Right atrium auricular region (tissue), 2 donors: Measurements from ENCODE around the gene HIPK3. TPM values are rescaled to one million over a fixed set of nuclear protein-coding genes. Genes with fewer than 3 reads are reported as not detected.

Experiments used
- DNase-seq: peaks from one replicate; pipeline ENCODE4 v3.0.0-alpha.2; 2019; ENCODE audit warnings: low spot score
- H3K27ac ChIP-seq, 2 donors: fragments of 200-600 bp; sonication (generic); 1 replicate in 1 of 2; 2 replicates in 1 of 2; pipeline ENCODE4 v1.5.1; 2016 to 2019
- H3K27me3 ChIP-seq, 2 donors: fragments of 200-600 bp; sonication (generic); one replicate each; pipeline versions ENCODE4 v1.5.1 to v1.6.0; 2017 to 2019
- H3K36me3 ChIP-seq: fragments of 200-600 bp; sonication (generic); one replicate; pipeline ENCODE4 v1.5.1; 2016
- H3K4me1 ChIP-seq, 2 donors: fragments of 200-600 bp; sonication (generic); one replicate each; pipeline versions ENCODE4 v1.5.1 to v1.6.0; 2017 to 2019
- H3K4me3 ChIP-seq, 2 donors: fragments of 200-600 bp; sonication (generic); 1 replicate in 1 of 2; 2 replicates in 1 of 2; pipeline ENCODE4 v1.5.1; 2017 to 2019; ENCODE audit warnings: mild to moderate bottlenecking in 1 of 2, moderate library complexity in 1 of 2
- H3K9me3 ChIP-seq, 2 donors: fragments of 200-600 bp; sonication (generic); one replicate each; pipeline ENCODE4 v1.5.1; 2019
- CTCF ChIP-seq, 2 donors: fragments of 200-600 bp; sonication (generic); IDR thresholded peaks; one replicate each; pipeline ENCODE4 v1.5.1; 2019; ENCODE audit warnings: antibody characterized with exemption in 2 of 2
- total RNA-seq, 2 donors: library from RNA; depleted of rRNA; stranded (reverse); fragments of >200 nt; gene quantifications; one replicate each; pipeline ENCODE4 v1.1.0, GENCODE V29; 2016

Gene HIPK3
- total RNA-seq = 100 to 1,000 TPM; 142 to 209 TPM

- H3K27me3 ChIP-seq = no peaks in the 10 kb centered on the region
- H3K4me3 ChIP-seq = peak within 1 kb of the TSS; percentile 97 to 99
- H3K27ac ChIP-seq = peak within 1 kb of the TSS; percentile 100
- peak; percentile 78 for DNase-seq
- H3K4me1 ChIP-seq = peaks cover 0 to 28% of the 10 kb centered on the region in 2 donors
- TF ChIP-seq CTCF (IDR thresholded peaks at IDR 0.05) = peak; percentile 32 to 38
- no peaks in the 10 kb centered on the region for H3K9me3 ChIP-seq
- no peaks in the 10 kb centered on the region for H3K36me3 ChIP-seq
These were observed at the start of gene HIPK3 for GRCh38 chr11:33257160-33257896. HIPK3 (plus strand) TSS chr11:33257381.

GRCh38 chr11:33207408-33207985 lies 49.7 kb upstream of the HIPK3 start:
- TF ChIP-seq CTCF (IDR thresholded peaks at IDR 0.05) = no peak
- Histone ChIP-seq H3K4me1 (peaks cover 0 to 7% of the 10 kb centered on the region in 2 donors), H3K27ac (peak overlapping the region in 1 of 2 donors; percentile 45), H3K27me3 (no peaks in the 10 kb centered on the region), H3K9me3 (no peaks in the 10 kb centered on the region), H3K4me3 (no peak overlapping the region), H3K36me3 (no peaks in the 10 kb centered on the region)
- no peak for DNase-seq

GRCh38 chr11:33208150-33208549 lies 49.0 kb upstream of the HIPK3 start:
- no peak for DNase-seq
- peak overlapping the region in 1 of 2 donors; percentile 45 for H3K27ac ChIP-seq
- no peak overlapping the region for H3K4me3 ChIP-seq
- TF ChIP-seq CTCF (IDR thresholded peaks at IDR 0.05) = no peak
- peaks cover 0 to 7% of the 10 kb centered on the region in 2 donors for H3K4me1 ChIP-seq
- H3K9me3 ChIP-seq = no peaks in the 10 kb centered on the region
- H3K27me3 ChIP-seq = no peaks in the 10 kb centered on the region
- H3K36me3 ChIP-seq = no peaks in the 10 kb centered on the region

- H3K4me3 ChIP-seq = no peak overlapping the region
- H3K9me3 ChIP-seq = no peaks in the 10 kb centered on the region
- no peaks in the 10 kb centered on the region for H3K36me3 ChIP-seq
- no peaks in the 10 kb centered on the region for H3K27me3 ChIP-seq
- no peak overlapping the region for H3K27ac ChIP-seq
- no peak for DNase-seq
- TF ChIP-seq CTCF (IDR thresholded peaks at IDR 0.05) = no peak
- peaks cover 0 to 7% of the 10 kb centered on the region in 2 donors for H3K4me1 ChIP-seq
These were observed 46.0 kb upstream of the HIPK3 start for GRCh38 chr11:33211153-33211552.

GRCh38 chr11:33211580-33211979 lies 45.6 kb upstream of the HIPK3 start:
- no peak overlapping the region for H3K4me3 ChIP-seq
- no peaks in the 10 kb centered on the region for H3K36me3 ChIP-seq
- TF ChIP-seq CTCF (IDR thresholded peaks at IDR 0.05) = no peak
- H3K4me1 ChIP-seq = peaks cover 0 to 7% of the 10 kb centered on the region in 2 donors
- no peaks in the 10 kb centered on the region for H3K27me3 ChIP-seq
- no peaks in the 10 kb centered on the region for H3K9me3 ChIP-seq
- H3K27ac ChIP-seq = no peak overlapping the region
- no peak for DNase-seq
